OCI-LY1 (cell line): Measurements from ENCODE around the gene FOXL3.

Source experiments
- H2AFZ ChIP-seq: fragments of 200-600 bp; sonication (generic), shearing (Covaris generic); 2 replicates; pipeline ENCODE4 v1.6.0; 2014; ENCODE audit warnings: antibody characterized with exemption, mild to moderate bottlenecking, low read length
- H3F3A ChIP-seq: fragments of 200-600 bp; sonication (generic), shearing (Covaris generic); 2 replicates; pipeline ENCODE4 v1.6.0; 2014; ENCODE audit warnings: mild to moderate bottlenecking, antibody characterized with exemption, low read length, moderate library complexity; ENCODE audit not compliant: insufficient read depth
- H3K27ac ChIP-seq: fragments of 200-600 bp; sonication (generic); 2 replicates; pipeline ENCODE4 v1.5.1; 2014; ENCODE audit warnings: low read length, mixed run types, mild to moderate bottlenecking, low read depth; ENCODE audit not compliant: poor library complexity, severe bottlenecking
- H3K27me3 ChIP-seq: fragments of 200-600 bp; sonication (generic); 2 replicates; pipeline ENCODE4 v1.6.0; 2014; ENCODE audit warnings: antibody characterized with exemption, mild to moderate bottlenecking, low read length, moderate library complexity; ENCODE audit not compliant: insufficient read depth
- H3K36me3 ChIP-seq: fragments of 200-600 bp; sonication (generic); 2 replicates; pipeline ENCODE4 v1.6.1; 2014; ENCODE audit warnings: mild to moderate bottlenecking, antibody characterized with exemption, low read length, moderate library complexity, mixed read lengths; ENCODE audit not compliant: insufficient read depth
- H3K4me1 ChIP-seq: fragments of 200-600 bp; sonication (generic); 2 replicates; pipeline ENCODE4 v1.5.1; 2014; ENCODE audit warnings: mild to moderate bottlenecking, low read length, moderate library complexity; ENCODE audit not compliant: insufficient read depth, severe bottlenecking
- H3K4me2 ChIP-seq: fragments of 200-600 bp; sonication (generic), shearing (Covaris generic); 2 replicates; pipeline ENCODE4 v1.6.1; 2014; ENCODE audit warnings: low read length
- H3K4me3 ChIP-seq: fragments of 200-600 bp; sonication (generic); 2 replicates; pipeline ENCODE4 v1.5.1; 2014; ENCODE audit warnings: low read length, low read depth, mild to moderate bottlenecking, mixed read lengths; ENCODE audit not compliant: poor library complexity, severe bottlenecking
- H3K79me2 ChIP-seq: fragments of 200-600 bp; shearing (Covaris generic); 2 replicates; pipeline ENCODE4 v1.6.1; 2016; ENCODE audit warnings: mixed run types, low read length, mixed read lengths; ENCODE audit not compliant: insufficient read depth
- H3K9ac ChIP-seq: fragments of 200-600 bp; sonication (generic), shearing (Covaris generic); 2 replicates; pipeline ENCODE4 v1.6.1; 2014; ENCODE audit warnings: mild to moderate bottlenecking, low read length, mixed read lengths
- H3K9me2 ChIP-seq: fragments of 200-600 bp; sonication (generic), shearing (Covaris generic); 2 replicates; pipeline ENCODE4 v1.6.1; 2014; ENCODE audit warnings: low read depth, mild to moderate bottlenecking, low read length, mixed read lengths
- H3K9me3 ChIP-seq: fragments of 200-600 bp; shearing (Covaris generic); 2 replicates; pipeline ENCODE4 v1.6.1; 2014; ENCODE audit warnings: low read length, mixed read lengths
- H4K20me1 ChIP-seq: fragments of 200-600 bp; sonication (generic), shearing (Covaris generic); 2 replicates; pipeline ENCODE4 v1.6.0; 2016; ENCODE audit warnings: mild to moderate bottlenecking, low read length; ENCODE audit not compliant: insufficient read depth
- EZH2 ChIP-seq: fragments of 200-600 bp; sonication (generic), shearing (Covaris generic); IDR thresholded peaks from 2 replicates; pipeline ENCODE4 v1.8.0; 2017; ENCODE audit warnings: borderline replicate concordance, mixed run types, mild to moderate bottlenecking, antibody characterized with exemption, low read length, moderate library complexity, mixed read lengths
- TF ChIP-seq, protein P1 (sequence below): fragments of 200-600 bp; sonication (generic), shearing (Covaris generic); IDR thresholded peaks from 2 replicates; pipeline ENCODE4 v1.5.1; 2017; ENCODE audit warnings: mild to moderate bottlenecking, antibody characterized with exemption, low read length, moderate library complexity, mixed read lengths

The FOXL3 gene

DNA sequence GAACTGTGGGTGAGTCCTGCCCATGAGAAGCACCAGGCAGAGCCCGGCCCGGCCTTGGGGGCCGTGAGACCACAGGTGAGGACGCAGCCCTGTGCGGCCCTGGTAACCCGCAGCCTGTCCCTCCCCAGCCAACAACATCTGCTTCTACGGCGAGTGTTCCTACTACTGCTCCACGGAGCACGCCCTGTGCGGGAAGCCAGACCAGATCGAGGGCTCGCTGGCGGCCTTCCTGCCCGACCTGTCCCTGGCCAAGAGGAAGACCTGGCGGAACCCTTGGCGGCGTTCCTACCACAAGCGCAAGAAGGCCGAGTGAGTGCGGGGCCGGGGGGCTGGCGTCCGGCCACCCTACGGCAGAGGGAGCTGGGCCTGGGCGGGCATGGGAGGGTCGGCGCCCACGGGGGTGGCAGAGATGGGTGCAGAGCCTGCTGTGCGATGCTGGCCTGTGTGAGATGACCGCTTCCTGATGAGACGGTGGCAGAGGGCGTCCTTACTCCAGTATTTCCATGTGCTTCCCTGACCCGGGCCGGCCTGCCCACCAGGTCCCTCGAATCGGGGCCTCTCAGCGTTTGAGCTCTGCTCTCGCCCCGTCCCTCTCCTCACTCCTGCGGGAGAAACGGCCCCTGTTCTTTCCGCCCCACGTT is 34.1 kb upstream of the FOXL3 start:
- Histone ChIP-seq H3K9me2 (no peaks in the 10 kb centered on the region), H3K79me2 (no peaks in the 10 kb centered on the region), H3K9me3 (no peaks in the 10 kb centered on the region)

DNA sequence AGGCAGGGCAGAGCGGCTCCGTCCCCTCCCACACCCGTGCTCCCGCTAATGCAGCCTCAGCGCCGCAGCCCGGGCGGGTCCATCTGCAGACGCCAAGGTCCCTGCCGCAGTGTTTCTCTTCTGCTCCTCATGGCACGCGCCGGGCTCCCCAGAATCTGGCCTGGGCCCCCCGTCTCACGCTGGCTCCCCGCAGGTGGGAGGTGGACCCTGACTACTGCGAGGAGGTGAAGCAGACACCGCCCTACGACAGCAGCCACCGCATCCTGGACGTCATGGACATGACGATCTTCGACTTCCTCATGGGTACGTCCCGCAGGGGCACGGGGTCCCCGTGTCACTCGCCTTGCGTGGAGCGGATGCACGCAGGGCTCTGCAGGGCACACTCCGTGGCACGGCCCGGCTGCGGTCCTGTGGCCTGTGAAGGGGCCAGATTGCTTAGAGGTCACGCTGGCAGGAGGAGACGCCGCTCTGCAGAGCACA is 33.5 kb upstream of the FOXL3 start:
- H3K36me3 ChIP-seq = no peaks in the 10 kb centered on the region
- H2AFZ ChIP-seq = no peak overlapping the region
- no peaks in the 10 kb centered on the region for H3K27me3 ChIP-seq
- H3K4me2 ChIP-seq = no peak overlapping the region
- no peak for TF ChIP-seq EZH2
- TF ChIP-seq, protein P1, sequence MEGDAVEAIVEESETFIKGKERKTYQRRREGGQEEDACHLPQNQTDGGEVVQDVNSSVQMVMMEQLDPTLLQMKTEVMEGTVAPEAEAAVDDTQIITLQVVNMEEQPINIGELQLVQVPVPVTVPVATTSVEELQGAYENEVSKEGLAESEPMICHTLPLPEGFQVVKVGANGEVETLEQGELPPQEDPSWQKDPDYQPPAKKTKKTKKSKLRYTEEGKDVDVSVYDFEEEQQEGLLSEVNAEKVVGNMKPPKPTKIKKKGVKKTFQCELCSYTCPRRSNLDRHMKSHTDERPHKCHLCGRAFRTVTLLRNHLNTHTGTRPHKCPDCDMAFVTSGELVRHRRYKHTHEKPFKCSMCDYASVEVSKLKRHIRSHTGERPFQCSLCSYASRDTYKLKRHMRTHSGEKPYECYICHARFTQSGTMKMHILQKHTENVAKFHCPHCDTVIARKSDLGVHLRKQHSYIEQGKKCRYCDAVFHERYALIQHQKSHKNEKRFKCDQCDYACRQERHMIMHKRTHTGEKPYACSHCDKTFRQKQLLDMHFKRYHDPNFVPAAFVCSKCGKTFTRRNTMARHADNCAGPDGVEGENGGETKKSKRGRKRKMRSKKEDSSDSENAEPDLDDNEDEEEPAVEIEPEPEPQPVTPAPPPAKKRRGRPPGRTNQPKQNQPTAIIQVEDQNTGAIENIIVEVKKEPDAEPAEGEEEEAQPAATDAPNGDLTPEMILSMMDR = no peak
- H4K20me1 ChIP-seq = no peaks in the 10 kb centered on the region
- no peaks in the 10 kb centered on the region for H3F3A ChIP-seq
- no peak overlapping the region for H3K9ac ChIP-seq
- H3K27ac ChIP-seq = no peak overlapping the region
- no peaks in the 10 kb centered on the region for H3K9me3 ChIP-seq
- H3K4me3 ChIP-seq = no peak overlapping the region
- no peaks in the 10 kb centered on the region for H3K9me2 ChIP-seq
- no peaks in the 10 kb centered on the region for H3K4me1 ChIP-seq
- H3K79me2 ChIP-seq = no peaks in the 10 kb centered on the region

More for the DNA sequence above, 34.1 kb upstream of the FOXL3 start:
- H3K27ac ChIP-seq = no peak overlapping the region
- H3K36me3 ChIP-seq = no peaks in the 10 kb centered on the region
- no peak for TF ChIP-seq EZH2
- TF ChIP-seq, protein P1 = no peak
- no peaks in the 10 kb centered on the region for H3K27me3 ChIP-seq
- no peak overlapping the region for H2AFZ ChIP-seq
- H4K20me1 ChIP-seq = no peaks in the 10 kb centered on the region
- H3F3A ChIP-seq = no peaks in the 10 kb centered on the region
- no peaks in the 10 kb centered on the region for H3K4me1 ChIP-seq
- H3K4me3 ChIP-seq = no peak overlapping the region
- no peak overlapping the region for H3K4me2 ChIP-seq
- no peak overlapping the region for H3K9ac ChIP-seq

DNA sequence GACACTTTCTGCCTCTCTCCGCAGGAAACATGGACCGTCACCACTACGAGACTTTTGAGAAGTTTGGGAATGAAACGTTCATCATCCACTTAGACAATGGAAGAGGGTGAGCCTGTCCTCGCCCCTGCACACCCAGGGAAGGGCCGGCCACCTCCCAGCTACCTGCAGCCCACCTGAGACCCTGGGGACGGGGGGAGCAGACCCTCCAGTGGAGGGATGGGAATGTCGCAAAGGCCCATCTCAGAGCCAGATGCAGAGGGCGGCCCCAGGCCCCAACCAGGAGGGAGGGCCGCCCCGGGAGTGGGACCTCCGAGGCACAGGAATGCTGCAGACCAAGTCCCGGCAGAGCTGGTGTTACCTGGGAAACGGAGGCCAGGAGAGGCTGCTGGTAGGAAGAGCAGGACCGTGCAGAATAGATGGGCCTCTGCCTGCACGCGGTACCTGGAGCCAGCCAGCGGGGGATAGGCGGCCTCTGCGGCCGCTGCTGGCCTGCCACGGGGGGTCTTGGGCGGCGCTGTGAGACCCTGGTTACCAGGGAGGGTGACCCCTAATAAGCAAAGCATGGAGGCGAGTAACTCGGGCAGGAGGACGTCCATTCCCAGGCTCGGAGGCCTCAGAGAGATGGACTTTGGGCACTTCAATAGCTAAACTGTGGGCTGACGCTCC is 32.9 kb upstream of the FOXL3 start:
- no peaks in the 10 kb centered on the region for H3K36me3 ChIP-seq
- no peaks in the 10 kb centered on the region for H3K9me2 ChIP-seq
- 0 out of 2 replicates have a peak, but pooled peaks cover under 1% of the 10 kb centered on the region for H3F3A ChIP-seq
- no peak overlapping the region for H3K9ac ChIP-seq
- no peak overlapping the region for H3K4me2 ChIP-seq
- no peak overlapping the region for H2AFZ ChIP-seq
- no peaks in the 10 kb centered on the region for H3K79me2 ChIP-seq
- H3K9me3 ChIP-seq = no peaks in the 10 kb centered on the region
- no peaks in the 10 kb centered on the region for H3K27me3 ChIP-seq
- no peak overlapping the region for H3K4me3 ChIP-seq
- no peaks in the 10 kb centered on the region for H4K20me1 ChIP-seq
- TF ChIP-seq, protein P1 = no peak
- no peak for TF ChIP-seq EZH2
- no peaks in the 10 kb centered on the region for H3K4me1 ChIP-seq
- no peak overlapping the region for H3K27ac ChIP-seq
